CD4-positive, alpha-beta T cell (primary cell): ENCODE results near the gene FXYD3. TPM values are rescaled to one million over a fixed set of nuclear protein-coding genes. Genes with fewer than 3 reads are reported as not detected.

Source experiments
- ATAC-seq: fragments of 200-7000 bp; cut with Tn5 transposase; one replicate; pipeline ENCODE4 v1.10.0; 2022; ENCODE audit warnings: mild to moderate bottlenecking; ENCODE audit not compliant: poor library complexity
- CTCF ChIA-PET: fragments of 350-600 bp; sonication (Branson Sonifier 250); formaldehyde crosslinking; loops from one replicate; lab custom pipeline; 2021; ENCODE audit warnings: antibody characterized with exemption, inconsistent platforms; lab: Charles Lee
- POLR2A ChIA-PET: fragments of 350-600 bp; sonication (Branson Sonifier 250); formaldehyde crosslinking; loops from one replicate; lab custom pipeline; 2021; ENCODE audit warnings: antibody characterized with exemption, inconsistent platforms; lab: Charles Lee
- DNase-seq, 14 experiments: peaks; one replicate each; pipeline ENCODE4 v3.0.0-alpha.2; 2013 to 2020; ENCODE audit warnings: mixed read lengths in 2 of 14
- H3K27ac ChIP-seq, 2 donors: one replicate each; pipeline versions ENCODE4 v1.5.1 to v1.7.0; 2013; ENCODE audit warnings: low read length in 2 of 2, low read depth in 1 of 2, mild to moderate bottlenecking in 1 of 2
- H3K27me3 ChIP-seq, 2 experiments: 1 replicate in 1 of 2; 2 replicates in 1 of 2; pipeline versions ENCODE4 v1.6.1 to v1.7.0; 2013; ENCODE audit warnings: low read length in 2 of 2, control low read depth in 1 of 2, mild to moderate bottlenecking in 1 of 2, moderate library complexity in 1 of 2; ENCODE audit not compliant: insufficient read depth in 2 of 2, control insufficient read depth in 1 of 2
- H3K36me3 ChIP-seq: one replicate; pipeline ENCODE4 v1.6.1; 2013; ENCODE audit warnings: low read length, control low read depth; ENCODE audit not compliant: insufficient read depth
- H3K4me1 ChIP-seq: one replicate; pipeline ENCODE4 v1.6.1; 2013; ENCODE audit warnings: low read length, control low read depth; ENCODE audit not compliant: insufficient read depth
- H3K4me3 ChIP-seq: one replicate; pipeline ENCODE4 v1.5.1; 2013; ENCODE audit warnings: mild to moderate bottlenecking, low read length, moderate library complexity
- H3K9me3 ChIP-seq, 2 experiments: 1 replicate in 1 of 2; 2 replicates in 1 of 2; pipeline versions ENCODE4 v1.6.1 to v1.7.0; 2013; ENCODE audit warnings: low read length in 2 of 2, mild to moderate bottlenecking in 2 of 2, control low read depth in 1 of 2, moderate library complexity in 1 of 2; ENCODE audit not compliant: control insufficient read depth in 1 of 2, insufficient read depth in 1 of 2
- H3K27ac Mint-ChIP-seq: one replicate; pipeline ENCODE4 v1.8.0; 2020; ENCODE audit warnings: mixed read lengths
- H3K27me3 Mint-ChIP-seq: one replicate; pipeline ENCODE4 v1.8.0; 2021; ENCODE audit warnings: mixed read lengths
- H3K36me3 Mint-ChIP-seq: one replicate; pipeline ENCODE4 v1.8.0; 2021; ENCODE audit warnings: low read depth, mixed read lengths
- H3K4me1 Mint-ChIP-seq: one replicate; pipeline ENCODE4 v1.8.0; 2021; ENCODE audit warnings: low read depth, mixed read lengths
- H3K4me3 Mint-ChIP-seq: one replicate; pipeline ENCODE4 v1.8.0; 2020; ENCODE audit warnings: mild to moderate bottlenecking, mixed read lengths
- H3K9me3 Mint-ChIP-seq: one replicate; pipeline ENCODE4 v1.8.0; 2020; ENCODE audit warnings: mixed read lengths
- CTCF ChIP-seq: fragments of 200-600 bp; IDR thresholded peaks from one replicate; pipeline ENCODE4 v1.8.0; 2022; ENCODE audit warnings: antibody characterized with exemption, mild to moderate bottlenecking
- intact Hi-C, 2 experiments: fragments of 100-400 bp; cut with DNase I in 1 of 2; cut with micrococcal nuclease in 1 of 2; formaldehyde crosslinking; loops; one replicate each; pipeline versions ENCODE4 v1.15.1 to v1.9.0; 2023 to 2025; cut with DNase I, micrococcal nuclease
- total RNA-seq, 174 experiments: library from RNA in 2 of 174; stranded (reverse) in 2 of 174; gene quantifications; one replicate each; pipeline ENCODE4 v1.2.3 and lab custom pipeline; 2021 to 2026

FXYD3 gene
- total RNA-seq, 2 experiments from 2014 or later: not detected

- H3K27ac ChIP-seq: no peak overlapping the region
- H3K27ac Mint-ChIP-seq: peak overlapping the region; percentile 50
- TF ChIP-seq CTCF: no peak
- peaks cover 43% of the 10 kb centered on the region for H3K4me1 Mint-ChIP-seq
- no peaks in the 10 kb centered on the region for H3K27me3 Mint-ChIP-seq
- H3K9me3 Mint-ChIP-seq: no peaks in the 10 kb centered on the region
- POLR2A ChIA-PET: interaction anchor here (1.6 to 3.4 kb wide), 2 partner anchors 62 to 66 kb away, joined by 3 to 38 read pairs; no protein-coding TSS in a partner anchor
- no peaks in the 10 kb centered on the region for H3K36me3 Mint-ChIP-seq
- CTCF ChIA-PET: interaction anchor here (3.6 to 4.1 kb wide), 2 partner anchors 9 to 29 kb away, joined by 13 to 46 read pairs; partner anchors contain the start of gene FXYD5
- H3K4me1 ChIP-seq: peaks cover 50% of the 10 kb centered on the region
- H3K9me3 ChIP-seq: no peaks in the 10 kb centered on the region
- intact Hi-C loops: loop anchor here (5.0 to 10.0 kb wide), 4 partner anchors 123 to 321 kb away; partner anchors contain the start of gene USF2 (in 1 of the 2)
- H3K27me3 ChIP-seq: no peaks in the 10 kb centered on the region
- H3K36me3 ChIP-seq: no peaks in the 10 kb centered on the region
- H3K4me3 Mint-ChIP-seq: peak overlapping the region; percentile 42
- H3K4me3 ChIP-seq: no peak overlapping the region
- ATAC-seq (no peak), DNase-seq (no peak)
Measured at GRCh38 chr19:35144259-35144599, 28.6 kb downstream of the FXYD3 start.

GRCh38 chr19:35144600-35145436 lies 29.2 kb downstream of the FXYD3 start:
- DNase-seq: peak in 6 of 14 experiments; percentile 31 to 78 (median 68)
- no peak for TF ChIP-seq CTCF
- ChIA-PET CTCF (interaction anchor here (1.4 to 4.1 kb wide), 3 partner anchors 9 to 72 kb away, joined by 3 to 46 read pairs (median 10); partner anchors contain the start of gene FXYD5), POLR2A (interaction anchor here (1.2 to 1.7 kb wide), 3 partner anchors 9 to 67 kb away, joined by 3 to 9 read pairs (median 8); partner anchors contain the start of gene FXYD5)
- no peaks in the 10 kb centered on the region for H3K9me3 ChIP-seq
- no peaks in the 10 kb centered on the region for H3K36me3 ChIP-seq
- no peaks in the 10 kb centered on the region for H3K9me3 Mint-ChIP-seq
- no peak overlapping the region for H3K4me3 ChIP-seq
- ATAC-seq: no peak
- H3K4me1 Mint-ChIP-seq: peaks cover 43% of the 10 kb centered on the region
- peak overlapping the region; percentile 15 for H3K4me3 Mint-ChIP-seq
- no peaks in the 10 kb centered on the region for H3K27me3 Mint-ChIP-seq
- peak overlapping the region; percentile 27 for H3K27ac Mint-ChIP-seq
- H3K27ac ChIP-seq: no peak overlapping the region
- H3K4me1 ChIP-seq: peaks cover 50% of the 10 kb centered on the region
- no peaks in the 10 kb centered on the region for H3K27me3 ChIP-seq
- H3K36me3 Mint-ChIP-seq: no peaks in the 10 kb centered on the region
- intact Hi-C loops: loop anchor here (5.0 to 10.0 kb wide), 4 partner anchors 122 to 320 kb away; partner anchors contain the start of gene USF2 (in 1 of the 2)

- ChIA-PET CTCF (interaction anchor here (1.0 kb wide), 1 partner anchor 67 kb away, joined by 4 read pairs; no protein-coding TSS in a partner anchor), POLR2A (interaction anchor here (0.6 kb wide), 1 partner anchor 66 kb away, joined by 3 read pairs; no protein-coding TSS in a partner anchor)
- no peaks in the 10 kb centered on the region for H3K27me3 ChIP-seq
- intact Hi-C loops: loop anchor here in 1 of 2 experiments (10.0 kb wide), 2 partner anchors 172 to 318 kb away; no protein-coding TSS in a partner anchor
- ATAC-seq (no peak), DNase-seq (no peak)
- no peaks in the 10 kb centered on the region for H3K9me3 Mint-ChIP-seq
- no peaks in the 10 kb centered on the region for H3K9me3 ChIP-seq
- no peak overlapping the region for H3K27ac ChIP-seq
- no peaks in the 10 kb centered on the region for H3K36me3 Mint-ChIP-seq
- H3K27ac Mint-ChIP-seq: no peak overlapping the region
- no peaks in the 10 kb centered on the region for H3K27me3 Mint-ChIP-seq
- no peak overlapping the region for H3K4me3 ChIP-seq
- no peaks in the 10 kb centered on the region for H3K36me3 ChIP-seq
- H3K4me1 Mint-ChIP-seq: peaks cover 32% of the 10 kb centered on the region
- no peak for TF ChIP-seq CTCF
- H3K4me3 Mint-ChIP-seq: no peak overlapping the region
- peaks cover 34% of the 10 kb centered on the region for H3K4me1 ChIP-seq
Measured at GRCh38 chr19:35146746-35147459, 31.3 kb downstream of the FXYD3 start.
